ENCODE data around the gene CRB3.

GRCh38 chr19:6450166-6450565 lies 13.9 kb upstream of the CRB3 start:
- TF ChIP-seq POLR2A (IDR thresholded peaks at IDR 0.05), result no peak
- TF ChIP-seq, protein P1, sequence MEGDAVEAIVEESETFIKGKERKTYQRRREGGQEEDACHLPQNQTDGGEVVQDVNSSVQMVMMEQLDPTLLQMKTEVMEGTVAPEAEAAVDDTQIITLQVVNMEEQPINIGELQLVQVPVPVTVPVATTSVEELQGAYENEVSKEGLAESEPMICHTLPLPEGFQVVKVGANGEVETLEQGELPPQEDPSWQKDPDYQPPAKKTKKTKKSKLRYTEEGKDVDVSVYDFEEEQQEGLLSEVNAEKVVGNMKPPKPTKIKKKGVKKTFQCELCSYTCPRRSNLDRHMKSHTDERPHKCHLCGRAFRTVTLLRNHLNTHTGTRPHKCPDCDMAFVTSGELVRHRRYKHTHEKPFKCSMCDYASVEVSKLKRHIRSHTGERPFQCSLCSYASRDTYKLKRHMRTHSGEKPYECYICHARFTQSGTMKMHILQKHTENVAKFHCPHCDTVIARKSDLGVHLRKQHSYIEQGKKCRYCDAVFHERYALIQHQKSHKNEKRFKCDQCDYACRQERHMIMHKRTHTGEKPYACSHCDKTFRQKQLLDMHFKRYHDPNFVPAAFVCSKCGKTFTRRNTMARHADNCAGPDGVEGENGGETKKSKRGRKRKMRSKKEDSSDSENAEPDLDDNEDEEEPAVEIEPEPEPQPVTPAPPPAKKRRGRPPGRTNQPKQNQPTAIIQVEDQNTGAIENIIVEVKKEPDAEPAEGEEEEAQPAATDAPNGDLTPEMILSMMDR (IDR thresholded peaks at IDR 0.05), result no peak
